Measurements from ENCODE around the gene DEAF1. TPM values are rescaled to one million over a fixed set of nuclear protein-coding genes. Genes with fewer than 3 reads are reported as not detected.

DEAF1 gene
- total and polyA plus RNA-seq, 2 donors (not counting 1 experiment from before 2014, with no cell fraction given): 9.7 to 38.3 TPM

GRCh38 chr11:643366-643765, 51.7 kb downstream of the DEAF1 start:
- Histone ChIP-seq H3K27ac (ENCODE audit: insufficient read depth, low read length) (no peak overlapping the region), H3K36me3 (ENCODE audit: control insufficient read depth, insufficient read depth, low read length) (peaks cover 8% of the 10 kb centered on the region), H3K4me3 (replicated peaks in 1 of 4; ENCODE audit: control extremely low read depth in 1 of 4, insufficient read depth in 1 of 4, low read depth in 3 of 4, low read length in 4 of 4) (no peak overlapping the region), H3K9ac (ENCODE audit: insufficient read depth, low read length) (no peak overlapping the region), H3K4me1 (ENCODE audit: control insufficient read depth, extremely low read depth, insufficient read depth, low read length) (no peaks in the 10 kb centered on the region), H4K20me1 (ENCODE audit: control insufficient read depth, extremely low read depth, insufficient read depth, low read length) (no peaks in the 10 kb centered on the region), H3K9me3 (ENCODE audit: control insufficient read depth, insufficient read depth, low read depth, low read length) (no peaks in the 10 kb centered on the region), H2AFZ (ENCODE audit: low read length) (no peak overlapping the region), H3K4me2 (ENCODE audit: extremely low read depth, insufficient read depth, low read length) (no peak overlapping the region), H3K79me2 (ENCODE audit: control insufficient read depth, insufficient read depth, low read length) (no peaks in the 10 kb centered on the region), H3K27me3 (ENCODE audit: control insufficient read depth, insufficient read depth, low read length) (no peaks in the 10 kb centered on the region)
- DNase-seq (ENCODE audit: low read depth in 2 of 2): no peak
- TF ChIP-seq CTCF (conservative IDR thresholded peaks at IDR 0.05 in 1 of 2, IDR thresholded peaks at IDR 0.05 in 1 of 2; ENCODE audit: low read depth in 1 of 2, low read length in 2 of 2) (no peak), EZH2 (IDR thresholded peaks at IDR 0.05; ENCODE audit: low read length, missing control alignments) (no peak)

DNA sequence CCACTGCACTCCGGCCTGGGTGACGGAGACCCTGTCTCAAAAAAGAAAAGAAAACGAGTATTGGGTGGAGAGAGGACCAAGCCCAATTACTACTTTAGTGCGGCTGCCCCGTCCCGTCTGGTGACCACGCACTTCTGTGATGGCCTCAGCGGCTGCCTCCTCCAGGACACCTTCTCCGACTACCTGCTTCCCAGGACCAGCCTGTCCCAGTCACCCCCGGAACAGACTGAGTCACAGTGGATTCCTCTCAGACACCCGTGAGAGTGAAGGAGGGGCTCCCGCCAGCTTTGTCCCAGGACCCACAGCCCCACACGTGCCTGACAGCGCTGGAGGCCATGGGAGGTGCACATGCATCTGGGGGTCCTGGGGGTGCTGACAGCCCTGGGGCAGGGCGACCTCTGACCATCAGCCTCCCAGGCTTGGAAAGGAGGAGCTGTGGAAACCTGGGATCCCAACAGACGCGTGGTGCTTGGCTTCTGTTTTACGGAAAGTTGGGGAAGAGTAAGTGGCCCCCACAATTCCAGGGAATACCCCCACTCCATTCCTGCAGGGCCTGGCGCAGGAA, 53.1 kb downstream of the DEAF1 start:
- DNase-seq (ENCODE audit: low read depth in 2 of 2): no peak
- H4K20me1 ChIP-seq (ENCODE audit: control insufficient read depth, extremely low read depth, insufficient read depth, low read length): no peaks in the 10 kb centered on the region
- H3K4me2 ChIP-seq (ENCODE audit: extremely low read depth, insufficient read depth, low read length): no peak overlapping the region
- H3K27me3 ChIP-seq (ENCODE audit: control insufficient read depth, insufficient read depth, low read length): peaks cover 5% of the 10 kb centered on the region
- H3K9me3 ChIP-seq (ENCODE audit: control insufficient read depth, insufficient read depth, low read depth, low read length): no peaks in the 10 kb centered on the region
- no peaks in the 10 kb centered on the region for H3K79me2 ChIP-seq (ENCODE audit: control insufficient read depth, insufficient read depth, low read length)
- H3K4me1 ChIP-seq (ENCODE audit: control insufficient read depth, extremely low read depth, insufficient read depth, low read length): no peaks in the 10 kb centered on the region
- TF ChIP-seq CTCF (conservative IDR thresholded peaks at IDR 0.05 in 1 of 2, IDR thresholded peaks at IDR 0.05 in 1 of 2; ENCODE audit: low read depth in 1 of 2, low read length in 2 of 2) (no peak), EZH2 (IDR thresholded peaks at IDR 0.05; ENCODE audit: low read length, missing control alignments) (no peak)
- H3K36me3 ChIP-seq (ENCODE audit: control insufficient read depth, insufficient read depth, low read length): peaks cover 8% of the 10 kb centered on the region
- H2AFZ ChIP-seq (ENCODE audit: low read length): no peak overlapping the region
- H3K9ac ChIP-seq (ENCODE audit: insufficient read depth, low read length): no peak overlapping the region
- no peak overlapping the region for H3K4me3 ChIP-seq (replicated peaks in 1 of 4; ENCODE audit: control extremely low read depth in 1 of 4, insufficient read depth in 1 of 4, low read depth in 3 of 4, low read length in 4 of 4)
- no peak overlapping the region for H3K27ac ChIP-seq (ENCODE audit: insufficient read depth, low read length)

- H4K20me1 ChIP-seq (ENCODE audit: control insufficient read depth, extremely low read depth, insufficient read depth, low read length): no peaks in the 10 kb centered on the region
- H3K27me3 ChIP-seq (ENCODE audit: control insufficient read depth, insufficient read depth, low read length): peaks cover 5% of the 10 kb centered on the region
- H3K4me2 ChIP-seq (ENCODE audit: extremely low read depth, insufficient read depth, low read length): no peak overlapping the region
- peaks cover 8% of the 10 kb centered on the region for H3K36me3 ChIP-seq (ENCODE audit: control insufficient read depth, insufficient read depth, low read length)
- no peak overlapping the region for H2AFZ ChIP-seq (ENCODE audit: low read length)
- H3K4me3 ChIP-seq (replicated peaks in 1 of 4; ENCODE audit: control extremely low read depth in 1 of 4, insufficient read depth in 1 of 4, low read depth in 3 of 4, low read length in 4 of 4): no peak overlapping the region
- TF ChIP-seq EZH2 (IDR thresholded peaks at IDR 0.05; ENCODE audit: low read length, missing control alignments) (no peak), CTCF (conservative IDR thresholded peaks at IDR 0.05 in 1 of 2, IDR thresholded peaks at IDR 0.05 in 1 of 2; ENCODE audit: low read depth in 1 of 2, low read length in 2 of 2) (no peak)
- no peak overlapping the region for H3K27ac ChIP-seq (ENCODE audit: insufficient read depth, low read length)
- no peak for DNase-seq (ENCODE audit: low read depth in 2 of 2)
- no peaks in the 10 kb centered on the region for H3K79me2 ChIP-seq (ENCODE audit: control insufficient read depth, insufficient read depth, low read length)
- no peaks in the 10 kb centered on the region for H3K4me1 ChIP-seq (ENCODE audit: control insufficient read depth, extremely low read depth, insufficient read depth, low read length)
- no peaks in the 10 kb centered on the region for H3K9me3 ChIP-seq (ENCODE audit: control insufficient read depth, insufficient read depth, low read depth, low read length)
- no peak overlapping the region for H3K9ac ChIP-seq (ENCODE audit: insufficient read depth, low read length)
These were observed 54.9 kb downstream of the DEAF1 start for GRCh38 chr11:640021-640706.

Measured in fibroblast of lung (primary cell).